ENCODE data around the gene RRP1.
"Not testable (repeated sequence)": the region's sequence is repeated elsewhere in the genome, so short reads cannot be mapped to it uniquely, and the experiment has no call there.

Gene RRP1

GRCh38 chr21:43817157-43818086, 28.0 kb downstream of the RRP1 start:
- DNase-seq (ENCODE audit: low spot score): no peak

GRCh38 chr21:43818685-43819084, 29.3 kb downstream of the RRP1 start:
- no peak for DNase-seq (ENCODE audit: low spot score)

- DNase-seq (ENCODE audit: low spot score): no peak
These were observed 30.4 kb downstream of the RRP1 start for GRCh38 chr21:43819511-43820405.

GRCh38 chr21:43820466-43820865, 31.1 kb downstream of the RRP1 start:
- DNase-seq (ENCODE audit: low spot score): no peak

- not testable (repeated sequence) for DNase-seq (ENCODE audit: low spot score)
These were observed 32.8 kb downstream of the RRP1 start for GRCh38 chr21:43822166-43822565.

- not testable (repeated sequence) for DNase-seq (ENCODE audit: low spot score)
These were observed 33.4 kb downstream of the RRP1 start for GRCh38 chr21:43822741-43823140.

GRCh38 chr21:43824333-43825241, 35.2 kb downstream of the RRP1 start:
- peak; percentile 84 for DNase-seq (ENCODE audit: low spot score)

- no peak for DNase-seq (ENCODE audit: low spot score)
These were observed 36.0 kb downstream of the RRP1 start for GRCh38 chr21:43825242-43825935.

- no peak for DNase-seq (ENCODE audit: low spot score)
These were observed 36.7 kb downstream of the RRP1 start for GRCh38 chr21:43825936-43826622.

GRCh38 chr21:43826623-43826974, 37.2 kb downstream of the RRP1 start:
- no peak for DNase-seq (ENCODE audit: low spot score)

GRCh38 chr21:43827015-43827611, 37.7 kb downstream of the RRP1 start:
- DNase-seq (ENCODE audit: low spot score): peak; percentile 46

GRCh38 chr21:43829161-43829560, 39.8 kb downstream of the RRP1 start:
- no peak for DNase-seq (ENCODE audit: low spot score)

GRCh38 chr21:43829575-43830119, 40.3 kb downstream of the RRP1 start:
- DNase-seq (ENCODE audit: low spot score): no peak

- no peak for DNase-seq (ENCODE audit: low spot score)
These were observed 42.8 kb downstream of the RRP1 start for GRCh38 chr21:43832158-43832550.

GRCh38 chr21:43832648-43833047, 43.3 kb downstream of the RRP1 start:
- no peak for DNase-seq (ENCODE audit: low spot score)

- DNase-seq (ENCODE audit: low spot score): no peak
These were observed 44.9 kb downstream of the RRP1 start for GRCh38 chr21:43834146-43834905.

GRCh38 chr21:43835050-43835449, 45.7 kb downstream of the RRP1 start:
- DNase-seq (ENCODE audit: low spot score): no peak

- DNase-seq (ENCODE audit: low spot score): no peak
These were observed 46.5 kb downstream of the RRP1 start for GRCh38 chr21:43835861-43836260.

GRCh38 chr21:43836616-43837015, 47.2 kb downstream of the RRP1 start:
- no peak for DNase-seq (ENCODE audit: low spot score)

Measured in hepatic stellate cell (primary cell).